Measurements from ENCODE around the gene RBM11.

The RBM11 gene

GRCh38 chr21:14271641-14272040 is 55.7 kb downstream of the RBM11 start:
- no peak for DNase-seq

GRCh38 chr21:14273736-14274538 is 58.0 kb downstream of the RBM11 start:
- DNase-seq = no peak

GRCh38 chr21:14275702-14276205 is 59.8 kb downstream of the RBM11 start:
- DNase-seq = no peak
